CD1c-positive myeloid dendritic cell (primary cell): Measurements from ENCODE around the gene BEND3.
"Not testable (repeated sequence)": the region's sequence is repeated elsewhere in the genome, so short reads cannot be mapped to it uniquely, and the experiment has no call there.

ENCODE experiments used
- DNase-seq: peaks from one replicate; pipeline ENCODE4 v3.0.0-alpha.2; 2016; ENCODE audit errors: extremely low spot score

BEND3 gene

GRCh38 chr6:107114926-107115694, at the start of gene BEND3:
TSS of gene BEND3 (minus strand) at chr6:107115515. CDS start at chr6:107099285, 16,230 bp downstream.
- peak; percentile 33 for DNase-seq

GRCh38 chr6:107164299-107164698, 49.0 kb upstream of the BEND3 start:
- not testable (repeated sequence) for DNase-seq

GRCh38 chr6:107161521-107161920, 46.2 kb upstream of the BEND3 start:
- no peak for DNase-seq

- no peak for DNase-seq
These were observed 41.3 kb upstream of the BEND3 start for GRCh38 chr6:107156617-107157016.

GRCh38 chr6:107154801-107155160, 39.5 kb upstream of the BEND3 start:
- DNase-seq, result no peak

GRCh38 chr6:107154131-107154800, 39.0 kb upstream of the BEND3 start:
- DNase-seq, result no peak

- DNase-seq, result no peak
These were observed 37.5 kb upstream of the BEND3 start for GRCh38 chr6:107152638-107153430.

- DNase-seq, result no peak
These were observed 29.4 kb upstream of the BEND3 start for GRCh38 chr6:107144666-107145065.

GRCh38 chr6:107144014-107144413, 28.7 kb upstream of the BEND3 start:
- DNase-seq, result no peak

GRCh38 chr6:107140581-107140980, 25.3 kb upstream of the BEND3 start:
- DNase-seq, result no peak

GRCh38 chr6:107136324-107136723, 21.0 kb upstream of the BEND3 start:
- not testable (repeated sequence) for DNase-seq

GRCh38 chr6:107135048-107135680, 19.8 kb upstream of the BEND3 start:
- DNase-seq, result not testable (repeated sequence)

- DNase-seq, result no peak
These were observed 17.1 kb upstream of the BEND3 start for GRCh38 chr6:107132330-107132954.

GRCh38 chr6:107129370-107129925, 14.1 kb upstream of the BEND3 start:
- no peak for DNase-seq

- no peak for DNase-seq
These were observed 13.3 kb upstream of the BEND3 start for GRCh38 chr6:107128577-107128976.

- DNase-seq, result no peak
These were observed 12.9 kb upstream of the BEND3 start for GRCh38 chr6:107128175-107128574.

- no peak for DNase-seq
These were observed 10.5 kb upstream of the BEND3 start for GRCh38 chr6:107125771-107126170.

GRCh38 chr6:107124934-107125348, 9.6 kb upstream of the BEND3 start:
- DNase-seq, result no peak

GRCh38 chr6:107123501-107123900, 8.2 kb upstream of the BEND3 start:
- DNase-seq, result no peak

- DNase-seq, result no peak
These were observed 7.4 kb upstream of the BEND3 start for GRCh38 chr6:107122748-107123147.

GRCh38 chr6:107121964-107122495, 6.7 kb upstream of the BEND3 start:
- DNase-seq, result no peak
